Neural cell (in vitro differentiated cells): ENCODE data around the gene KLHL17.

Experiments
- EP300 ChIP-seq: fragments of 450-650 bp; conservative IDR thresholded peaks from 2 replicates; pipeline ENCODE4 v1.6.1; 2014; ENCODE audit warnings: antibody characterized with exemption, mild to moderate bottlenecking, moderate library complexity; ENCODE audit not compliant: poor library complexity, severe bottlenecking
- EZH2 ChIP-seq: fragments of 200-600, 300-800 bp; shearing (Covaris generic), sonication (generic); IDR thresholded peaks from 2 replicates; pipeline ENCODE4 v1.6.1; 2014; ENCODE audit warnings: antibody characterized with exemption, low read length, borderline replicate concordance, mild to moderate bottlenecking; ENCODE audit not compliant: insufficient read depth, poor library complexity, severe bottlenecking
- POLR2AphosphoS5 ChIP-seq: IDR thresholded peaks from 2 replicates; pipeline ENCODE4 v1.6.1; 2012
- RAD21 ChIP-seq: fragments of 450-650 bp; conservative IDR thresholded peaks from 2 replicates; pipeline ENCODE4 v1.6.1; 2014; ENCODE audit warnings: antibody characterized with exemption, mild to moderate bottlenecking, moderate library complexity
- TF ChIP-seq, protein P1 (sequence below): fragments of 450-650 bp; IDR thresholded peaks from 2 replicates; pipeline ENCODE4 v1.5.1; 2014; ENCODE audit warnings: antibody characterized with exemption, mild to moderate bottlenecking, moderate library complexity; ENCODE audit not compliant: poor library complexity, severe bottlenecking

DNA sequence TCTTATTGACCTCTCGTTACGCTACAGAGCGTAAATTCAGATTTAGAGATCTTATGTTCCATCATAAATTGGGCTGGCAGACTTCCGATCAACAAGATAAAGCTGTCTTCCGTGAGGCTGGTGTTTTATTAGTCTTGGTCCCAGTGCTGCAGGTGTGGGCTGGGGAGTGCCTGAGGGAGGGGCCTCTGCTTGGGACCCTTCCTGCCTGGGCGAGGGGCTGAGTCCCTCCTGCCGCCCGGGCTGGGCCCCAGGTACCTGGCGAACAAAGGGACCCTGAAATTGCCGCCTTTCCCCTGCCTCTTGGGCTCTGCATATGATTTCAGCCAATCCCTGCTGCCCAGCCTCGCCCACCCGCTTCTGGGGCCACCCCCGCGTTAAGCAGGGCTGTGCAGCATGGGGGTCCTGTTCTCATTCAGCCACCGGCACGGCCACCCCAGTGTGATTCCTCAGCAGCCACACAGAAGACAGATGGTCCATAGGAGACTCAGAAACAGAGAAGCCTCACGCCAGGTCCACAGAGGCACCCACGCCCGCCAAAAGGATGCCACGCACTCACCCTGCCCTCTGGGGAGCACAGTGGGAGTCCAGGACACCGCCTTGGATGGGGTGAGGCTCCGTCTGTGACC, 42.8 kb upstream of the KLHL17 start:
- TF ChIP-seq EP300, result no peak
- TF ChIP-seq, protein P1, sequence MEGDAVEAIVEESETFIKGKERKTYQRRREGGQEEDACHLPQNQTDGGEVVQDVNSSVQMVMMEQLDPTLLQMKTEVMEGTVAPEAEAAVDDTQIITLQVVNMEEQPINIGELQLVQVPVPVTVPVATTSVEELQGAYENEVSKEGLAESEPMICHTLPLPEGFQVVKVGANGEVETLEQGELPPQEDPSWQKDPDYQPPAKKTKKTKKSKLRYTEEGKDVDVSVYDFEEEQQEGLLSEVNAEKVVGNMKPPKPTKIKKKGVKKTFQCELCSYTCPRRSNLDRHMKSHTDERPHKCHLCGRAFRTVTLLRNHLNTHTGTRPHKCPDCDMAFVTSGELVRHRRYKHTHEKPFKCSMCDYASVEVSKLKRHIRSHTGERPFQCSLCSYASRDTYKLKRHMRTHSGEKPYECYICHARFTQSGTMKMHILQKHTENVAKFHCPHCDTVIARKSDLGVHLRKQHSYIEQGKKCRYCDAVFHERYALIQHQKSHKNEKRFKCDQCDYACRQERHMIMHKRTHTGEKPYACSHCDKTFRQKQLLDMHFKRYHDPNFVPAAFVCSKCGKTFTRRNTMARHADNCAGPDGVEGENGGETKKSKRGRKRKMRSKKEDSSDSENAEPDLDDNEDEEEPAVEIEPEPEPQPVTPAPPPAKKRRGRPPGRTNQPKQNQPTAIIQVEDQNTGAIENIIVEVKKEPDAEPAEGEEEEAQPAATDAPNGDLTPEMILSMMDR, result no peak
- no peak for TF ChIP-seq RAD21
- no peak for TF ChIP-seq POLR2AphosphoS5
- no peak for TF ChIP-seq EZH2
